Middle frontal gyrus (tissue), 1 donor: Measurements from ENCODE around the gene HSD17B3.
"Not testable (repeated sequence)": the region's sequence is repeated elsewhere in the genome, so short reads cannot be mapped to it uniquely, and the experiment has no call there.

Experiments used
- DNase-seq: peaks from one replicate; pipeline ENCODE4 v3.0.0-alpha.2; 2015; ENCODE audit warnings: low spot score; ENCODE audit errors: extremely low spot score

Gene HSD17B3

GRCh38 chr9:96306958-96307357, 5.0 kb upstream of the HSD17B3 start:
- DNase-seq: not testable (repeated sequence)

GRCh38 chr9:96305171-96305570, 3.2 kb upstream of the HSD17B3 start:
- no peak for DNase-seq

GRCh38 chr9:96304230-96304629, 2.3 kb upstream of the HSD17B3 start:
- DNase-seq: no peak

- no peak for DNase-seq
Measured at GRCh38 chr9:96299823-96300222, 2.2 kb downstream of the HSD17B3 start.

GRCh38 chr9:96294159-96294545, 7.8 kb downstream of the HSD17B3 start:
- no peak for DNase-seq

GRCh38 chr9:96293498-96294158, 8.3 kb downstream of the HSD17B3 start:
- peak; percentile 6 for DNase-seq

GRCh38 chr9:96289392-96289791, 12.6 kb downstream of the HSD17B3 start:
- DNase-seq: no peak

GRCh38 chr9:96281641-96282040, 20.3 kb downstream of the HSD17B3 start:
- no peak for DNase-seq

- no peak for DNase-seq
Measured at GRCh38 chr9:96279932-96280331, 22.0 kb downstream of the HSD17B3 start.

- DNase-seq: no peak
Measured at GRCh38 chr9:96274939-96275338, 27.0 kb downstream of the HSD17B3 start.

- no peak for DNase-seq
Measured at GRCh38 chr9:96270236-96270744, 31.7 kb downstream of the HSD17B3 start.

- DNase-seq: no peak
Measured at GRCh38 chr9:96258967-96259366, 43.0 kb downstream of the HSD17B3 start.

GRCh38 chr9:96256800-96257199, 45.2 kb downstream of the HSD17B3 start:
- DNase-seq: no peak

- no peak for DNase-seq
Measured at GRCh38 chr9:96255698-96256097, 46.3 kb downstream of the HSD17B3 start.

- DNase-seq: no peak
Measured at GRCh38 chr9:96253059-96253696, 48.8 kb downstream of the HSD17B3 start.

GRCh38 chr9:96251451-96251850, 50.5 kb downstream of the HSD17B3 start:
- DNase-seq: no peak

- DNase-seq: no peak
Measured at GRCh38 chr9:96249746-96250145, 52.2 kb downstream of the HSD17B3 start.

- no peak for DNase-seq
Measured at GRCh38 chr9:96246267-96246671, 55.7 kb downstream of the HSD17B3 start.

- no peak for DNase-seq
Measured at GRCh38 chr9:96245399-96245798, 56.6 kb downstream of the HSD17B3 start.

- no peak for DNase-seq
Measured at GRCh38 chr9:96243778-96244177, 58.2 kb downstream of the HSD17B3 start.

- DNase-seq: no peak
Measured at GRCh38 chr9:96242811-96243210, 59.2 kb downstream of the HSD17B3 start.

- no peak for DNase-seq
Measured at GRCh38 chr9:96241391-96241809, 60.6 kb downstream of the HSD17B3 start.
